H1 (cell line): ENCODE measurements around the gene RRP12. TPM values are rescaled to one million over a fixed set of nuclear protein-coding genes. Genes with fewer than 3 reads are reported as not detected.

Experiments
- ASH2L ChIP-seq: fragments of 200-600, 300-600 bp; sonication (generic); IDR thresholded peaks from one replicate; pipeline ENCODE4 v1.7.1; 2017; ENCODE audit warnings: low read length
- ATF2 ChIP-seq: IDR thresholded peaks from 2 replicates; pipeline ENCODE4 v1.6.1; 2012; ENCODE audit warnings: low read length, inconsistent platforms
- CBX5 ChIP-seq: fragments of 300-800, 300-1000 bp; sonication (generic); IDR thresholded peaks from 2 replicates; pipeline ENCODE4 v1.7.1; 2016; ENCODE audit warnings: antibody characterized with exemption, low read length, low read depth
- CTBP2 ChIP-seq: IDR thresholded peaks from 2 replicates; pipeline ENCODE4 v1.7.0; 2011; ENCODE audit warnings: borderline replicate concordance, mild to moderate bottlenecking, moderate library complexity, mixed read lengths, low read length; ENCODE audit not compliant: insufficient read depth, insufficient read length
- E2F6 ChIP-seq: IDR thresholded peaks from 2 replicates; pipeline ENCODE4 v1.6.1; 2012; ENCODE audit warnings: inconsistent platforms
- EGR1 ChIP-seq: IDR thresholded peaks from 2 replicates; pipeline ENCODE4 v1.6.1; 2011; ENCODE audit warnings: low read depth, low read length, borderline replicate concordance
- FOSL1 ChIP-seq: IDR thresholded peaks from 2 replicates; pipeline ENCODE4 v1.6.1; 2011; ENCODE audit warnings: mild to moderate bottlenecking, low read depth, low read length, moderate library complexity; ENCODE audit not compliant: insufficient read depth
- HDAC2 ChIP-seq, 2 experiments: fragments of 300-600 bp in 1 of 2; sonication (generic) in 1 of 2; IDR thresholded peaks; 2 replicates each; pipeline ENCODE4 v1.6.1; 2011 to 2012; ENCODE audit warnings: low read depth in 2 of 2, low read length in 2 of 2, mild to moderate bottlenecking in 2 of 2, moderate library complexity in 2 of 2, borderline replicate concordance in 1 of 2, inconsistent platforms in 1 of 2
- HDAC6 ChIP-seq: IDR thresholded peaks from one replicate; pipeline ENCODE4 v1.7.1; 2012; ENCODE audit warnings: low read depth, mild to moderate bottlenecking, inconsistent platforms, low read length, moderate library complexity
- JUND ChIP-seq: IDR thresholded peaks from 2 replicates; pipeline ENCODE4 v1.6.1; 2011; ENCODE audit warnings: mild to moderate bottlenecking, improper control_type of control experiment, low read length
- KDM1A ChIP-seq: fragments of 200-600, 300-600 bp; sonication (generic); IDR thresholded peaks from 2 replicates; pipeline ENCODE4 v1.7.1; 2016; ENCODE audit warnings: mild to moderate bottlenecking, low read length, borderline replicate concordance
- PHF8 ChIP-seq: fragments of 200-600 bp; sonication (generic); conservative IDR thresholded peaks from 2 replicates; pipeline ENCODE4 v1.7.1; 2012; ENCODE audit warnings: low read depth, mild to moderate bottlenecking, inconsistent platforms, low read length, moderate library complexity
- POLR2A ChIP-seq, 2 experiments: IDR thresholded peaks; 1 replicate in 1 of 2; 2 replicates in 1 of 2; pipeline ENCODE4 v1.6.1; 2011; ENCODE audit warnings: low read depth in 2 of 2, low read length in 2 of 2, mild to moderate bottlenecking in 2 of 2; ENCODE audit errors: control extremely low read depth in 1 of 2
- POLR2AphosphoS5 ChIP-seq: IDR thresholded peaks from 2 replicates; pipeline ENCODE4 v1.6.1; 2011; ENCODE audit warnings: low read depth, low read length
- RFX5 ChIP-seq: IDR thresholded peaks from 2 replicates; pipeline ENCODE4 v1.6.1; 2011; ENCODE audit warnings: low read depth, low read length, improper control_type of control experiment, borderline replicate concordance
- RXRA ChIP-seq: IDR thresholded peaks from 2 replicates; pipeline ENCODE4 v1.6.1; 2011; ENCODE audit warnings: low read depth, mild to moderate bottlenecking, low read length, moderate library complexity; ENCODE audit not compliant: insufficient read depth
- SIRT6 ChIP-seq: IDR thresholded peaks from one replicate; pipeline ENCODE4 v1.7.1; 2012; ENCODE audit warnings: low read length, inconsistent platforms
- SP4 ChIP-seq: IDR thresholded peaks from 2 replicates; pipeline ENCODE4 v1.6.1; 2012; ENCODE audit warnings: low read length, inconsistent platforms
- SUZ12 ChIP-seq: fragments of 200-600 bp; sonication (generic); IDR thresholded peaks from 2 replicates; pipeline ENCODE4 v1.6.1; 2012; ENCODE audit warnings: mild to moderate bottlenecking, inconsistent platforms, low read length, moderate library complexity, mixed read lengths
- TBP ChIP-seq: IDR thresholded peaks from 2 replicates; pipeline ENCODE4 v1.6.1; 2011; ENCODE audit warnings: low read depth, low read length, improper control_type of control experiment
- polyA plus RNA-seq, 7 experiments: library from polyadenylated mRNA; depleted of rRNA in 3 of 7; stranded (reverse) in 5 of 7; unstranded in 2 of 7; fragments of >200 nt in 5 of 7; fragments of 200-250 nt in 2 of 7; gene quantifications; 1 replicate in 5 of 7; 2 replicates in 1 of 7; 4 replicates in 1 of 7; pipeline versions ENCODE4 v1.2.1 to v1.2.3, GENCODE V29; 2011 to 2013; ENCODE audit warnings: missing spikeins in 2 of 7, mixed read lengths in 2 of 7
- total RNA-seq: library from RNA; stranded (reverse); fragmentation: NEBNext Ultra II Directional; extraction: Animal tissue kit (Norgen Biotek cat#: 25700); gene quantifications from 2 replicates; pipeline ENCODE4 v1.2.1, GENCODE V29; 2021
- TF ChIP-seq, protein P1 (sequence below): IDR thresholded peaks from 2 replicates; pipeline ENCODE4 v1.6.1; 2011; ENCODE audit warnings: low read depth, mild to moderate bottlenecking, low read length; ENCODE audit not compliant: insufficient read depth

Gene RRP12
- total and polyA plus RNA-seq, 2 of the 8 experiments (the other 6 are each of a cell fraction or from before 2014, with no cell fraction given) = 21.0 to 65.8 TPM

DNA sequence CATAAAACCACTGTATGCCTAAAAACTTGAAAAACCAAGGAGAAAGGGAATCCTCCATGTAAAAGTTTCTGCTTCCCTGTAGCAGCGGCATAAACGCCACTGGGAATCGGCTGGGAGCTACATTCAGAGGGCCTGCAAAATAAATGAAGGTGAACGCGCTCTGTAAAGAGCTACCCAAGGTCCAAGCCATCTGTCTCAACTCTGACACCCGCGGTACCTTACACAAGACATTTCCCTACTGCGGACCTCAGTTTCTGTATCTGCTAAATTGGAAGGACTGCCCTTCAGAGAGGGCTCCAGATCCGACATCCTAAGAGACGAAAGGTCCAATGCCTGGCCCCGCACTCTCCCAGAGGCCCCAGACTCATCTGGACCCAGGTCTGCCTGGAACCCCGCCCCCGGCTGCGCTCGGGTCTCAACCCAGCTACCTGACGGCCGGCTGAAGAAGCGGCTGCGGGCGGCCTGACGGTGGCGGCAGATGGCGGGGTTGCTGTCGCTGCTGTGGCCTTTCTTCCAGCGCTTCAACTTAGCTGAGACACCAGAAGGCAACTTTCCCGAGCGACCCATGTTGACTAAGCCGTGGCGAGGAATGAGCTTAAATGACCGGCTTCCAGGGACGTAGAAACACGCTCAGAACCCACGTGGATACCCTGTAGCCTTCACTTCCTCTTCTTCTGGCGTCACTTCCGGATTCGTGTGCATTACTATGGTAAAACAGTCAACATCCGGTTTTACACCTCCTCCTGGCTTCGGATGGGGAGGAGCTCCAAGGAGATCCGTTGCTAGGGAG, at the start of gene RRP12 (continued):
- TF ChIP-seq FOSL1 (no peak), PHF8 (peak; percentile 78), SUZ12 (no peak), RXRA (no peak), E2F6 (no peak), POLR2AphosphoS5 (peak; percentile 71), POLR2A (IDR thresholded peaks at IDR 0.05; ENCODE audit: control extremely low read depth in 1 of 2, low read depth in 2 of 2, low read length in 2 of 2) (peak in 1 of 2 experiments; percentile 82; a peak in 2 of 3 replicates), TBP (peak; percentile 70), HDAC2 (IDR thresholded peaks at IDR 0.05; ENCODE audit: borderline replicate concordance in 1 of 2, low read depth in 2 of 2, low read length in 2 of 2) (peak in 1 of 2 experiments; percentile 100; a peak in 2 of 4 replicates), JUND (no peak), SP4 (no peak; the same call in 1 of the 2 replicates), CTBP2 (no peak), EGR1 (no peak), RFX5 (no peak), SIRT6 (no peak), ATF2 (0 out of 2 replicates have a peak, but pooled peaks have one; percentile 65), KDM1A (no peak), CBX5 (no peak), HDAC6 (no peak), ASH2L (peak; percentile 61)
- TF ChIP-seq, protein P1, sequence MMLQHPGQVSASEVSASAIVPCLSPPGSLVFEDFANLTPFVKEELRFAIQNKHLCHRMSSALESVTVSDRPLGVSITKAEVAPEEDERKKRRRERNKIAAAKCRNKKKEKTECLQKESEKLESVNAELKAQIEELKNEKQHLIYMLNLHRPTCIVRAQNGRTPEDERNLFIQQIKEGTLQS = no peak
